GM23248 (cell line): ENCODE data around the gene CLDN14. TPM values are rescaled to one million over a fixed set of nuclear protein-coding genes. Genes with fewer than 3 reads are reported as not detected.

Experiments
- DNase-seq: peaks from one replicate; pipeline ENCODE4 v3.0.0-alpha.2; 2015
- H2AFZ ChIP-seq: fragments of 200-600 bp; sonication (generic); 2 replicates; pipeline ENCODE4 v1.6.1; 2016; ENCODE audit warnings: antibody characterized with exemption
- H3F3A ChIP-seq: fragments of 200-600 bp; sonication (generic); 2 replicates; pipeline ENCODE4 v1.6.1; 2016; ENCODE audit warnings: mild to moderate bottlenecking, antibody characterized with exemption, mixed run types; ENCODE audit not compliant: insufficient read depth
- H3K27ac ChIP-seq: fragments of 200-600 bp; sonication (generic); 2 replicates; pipeline ENCODE4 v1.5.1; 2016; ENCODE audit warnings: mild to moderate bottlenecking
- H3K27me3 ChIP-seq: fragments of 200-600 bp; sonication (generic); replicated peaks from 2 replicates; pipeline ENCODE4 v1.6.1; 2016; ENCODE audit warnings: mild to moderate bottlenecking; ENCODE audit not compliant: insufficient read depth
- H3K36me3 ChIP-seq: fragments of 200-600 bp; sonication (generic); 2 replicates; pipeline ENCODE4 v1.6.1; 2016; ENCODE audit warnings: low read depth, mild to moderate bottlenecking
- H3K4me1 ChIP-seq: fragments of 200-600 bp; sonication (generic); 2 replicates; pipeline ENCODE4 v1.6.1; 2016; ENCODE audit warnings: mild to moderate bottlenecking; ENCODE audit not compliant: insufficient read depth
- H3K4me2 ChIP-seq: fragments of 200-600 bp; sonication (generic); one replicate; pipeline ENCODE4 v1.6.1; 2016; ENCODE audit warnings: mild to moderate bottlenecking; ENCODE audit not compliant: unreplicated experiment
- H3K4me3 ChIP-seq: fragments of 200-600 bp; sonication (generic); 2 replicates; pipeline ENCODE4 v1.5.1; 2016; ENCODE audit warnings: mild to moderate bottlenecking
- H3K79me2 ChIP-seq: fragments of 200-600 bp; sonication (generic); 2 replicates; pipeline ENCODE4 v1.6.1; 2016; ENCODE audit warnings: mild to moderate bottlenecking; ENCODE audit not compliant: insufficient read depth
- H3K9ac ChIP-seq: fragments of 200-600 bp; sonication (generic); 2 replicates; pipeline ENCODE4 v1.6.1; 2016; ENCODE audit warnings: mild to moderate bottlenecking
- H3K9me2 ChIP-seq: fragments of 200-600 bp; sonication (generic); 2 replicates; pipeline ENCODE4 v1.6.1; 2016; ENCODE audit warnings: mixed run types, mild to moderate bottlenecking, moderate library complexity; ENCODE audit not compliant: insufficient read depth
- H3K9me3 ChIP-seq: fragments of 200-600 bp; sonication (generic); one replicate; pipeline ENCODE4 v1.6.1; 2017; ENCODE audit warnings: low read depth
- H4K20me1 ChIP-seq: fragments of 200-600 bp; sonication (generic); 2 replicates; pipeline ENCODE4 v1.6.0; 2016; ENCODE audit not compliant: insufficient read depth
- EZH2 ChIP-seq: fragments of 200-600 bp; sonication (generic); IDR thresholded peaks from 2 replicates; pipeline ENCODE4 v1.6.1; 2018; ENCODE audit warnings: antibody characterized with exemption, mild to moderate bottlenecking; ENCODE audit not compliant: insufficient read depth, poor library complexity, severe bottlenecking
- EZH2phosphoT487 ChIP-seq: fragments of 200-600 bp; sonication (generic); IDR thresholded peaks from 2 replicates; pipeline ENCODE4 v1.6.1; 2018; ENCODE audit warnings: antibody characterized with exemption, moderate library complexity, mild to moderate bottlenecking, low read depth; ENCODE audit not compliant: insufficient read depth
- whole genome bisulfite sequencing, 2 experiments: methylation state at CpG; one replicate each; pipeline ENCODE4 v1.1.6; 2015 to 2017; ENCODE audit warnings: low lambda C conversion rate in 2 of 2, low coverage in 1 of 2; ENCODE audit errors: missing lambda C conversion rate in 2 of 2; 5-methylcytosine and 5-hydroxymethylcytosine counted together
- in situ Hi-C: fragments of 300-500 bp; cut with MboI; formaldehyde crosslinking; loops from 2 replicates; pipeline ENCODE4 v1.15.0; 2020
- polyA plus RNA-seq: library from polyadenylated mRNA; unstranded; fragments of >200 nt; fragmentation: Nextera tagmentation; extraction: Ambion mirVana; gene quantifications from 2 replicates; pipeline ENCODE4 v1.2.1, GENCODE V29; 2016
- total RNA-seq: library from RNA; depleted of rRNA; stranded (reverse); fragments of >200 nt; shearing (Covaris generic); gene quantifications from 2 replicates; pipeline ENCODE4 v1.2.3, GENCODE V29; 2014

CLDN14 gene
- total and polyA plus RNA-seq, 2 experiments from 2014 or later: not detected

- Histone ChIP-seq H3K4me1 (no peaks in the 10 kb centered on the region), H3F3A (no peaks in the 10 kb centered on the region), H3K4me2 (no peak overlapping the region), H3K79me2 (no peaks in the 10 kb centered on the region), H3K36me3 (no peaks in the 10 kb centered on the region), H3K9ac (no peak overlapping the region), H3K27me3 (peaks cover 33% of the 10 kb centered on the region), H3K4me3 (no peak overlapping the region), H3K9me3 (no peaks in the 10 kb centered on the region), H4K20me1 (no peaks in the 10 kb centered on the region), H3K9me2 (no peaks in the 10 kb centered on the region), H3K27ac (no peak overlapping the region), H2AFZ (no peak overlapping the region)
- DNase-seq: no peak
- WGBS, 2 experiments: 70 to 73% methylated on average over 9 of the region's 9 CpGs
- in situ Hi-C loops: no loop called here
- no peak for TF ChIP-seq EZH2
- no peak for TF ChIP-seq EZH2phosphoT487
Observed at GRCh38 chr21:36524477-36524876, 44.6 kb upstream of the CLDN14 start.

GRCh38 chr21:36522219-36522808, 42.4 kb upstream of the CLDN14 start:
- Histone ChIP-seq H3K9ac (no peak overlapping the region), H3K36me3 (no peaks in the 10 kb centered on the region), H3K4me1 (no peaks in the 10 kb centered on the region), H3K4me3 (no peak overlapping the region), H4K20me1 (no peaks in the 10 kb centered on the region), H3K9me2 (no peaks in the 10 kb centered on the region), H3K4me2 (no peak overlapping the region), H3K79me2 (no peaks in the 10 kb centered on the region), H3K27ac (no peak overlapping the region), H3K9me3 (no peaks in the 10 kb centered on the region), H2AFZ (no peak overlapping the region), H3F3A (no peaks in the 10 kb centered on the region), H3K27me3 (peaks cover 23% of the 10 kb centered on the region)
- in situ Hi-C loops: no loop called here
- no peak for TF ChIP-seq EZH2phosphoT487
- no peak for TF ChIP-seq EZH2
- DNase-seq: no peak
- WGBS, 2 experiments: 60 to 65% methylated on average over 14 of the region's 14 CpGs

GRCh38 chr21:36518883-36519492, 39.1 kb upstream of the CLDN14 start:
- 57 to 65% methylated on average over 10 of the region's 10 CpGs for WGBS, 2 experiments
- H3K9me2 ChIP-seq: no peaks in the 10 kb centered on the region
- H3K9ac ChIP-seq: no peak overlapping the region
- H3K27me3 ChIP-seq: peaks cover 21% of the 10 kb centered on the region
- DNase-seq: no peak
- no peak overlapping the region for H3K27ac ChIP-seq
- peaks cover 5% of the 10 kb centered on the region; the same call in 1 of the 2 replicates for H3F3A ChIP-seq
- H3K4me2 ChIP-seq: no peak overlapping the region
- H2AFZ ChIP-seq: no peak overlapping the region
- no peak for TF ChIP-seq EZH2phosphoT487
- TF ChIP-seq EZH2: no peak
- no peaks in the 10 kb centered on the region for H3K4me1 ChIP-seq
- no peak overlapping the region for H3K4me3 ChIP-seq
- H3K36me3 ChIP-seq: no peaks in the 10 kb centered on the region
- in situ Hi-C loops: no loop called here
- H4K20me1 ChIP-seq: no peaks in the 10 kb centered on the region
- H3K9me3 ChIP-seq: no peaks in the 10 kb centered on the region
- H3K79me2 ChIP-seq: no peaks in the 10 kb centered on the region

- Histone ChIP-seq H3K27me3 (peaks cover 21% of the 10 kb centered on the region), H4K20me1 (no peaks in the 10 kb centered on the region), H3K9ac (no peak overlapping the region), H3K4me3 (no peak overlapping the region), H3K27ac (no peak overlapping the region), H3K36me3 (no peaks in the 10 kb centered on the region), H3K4me1 (no peaks in the 10 kb centered on the region), H3K79me2 (no peaks in the 10 kb centered on the region), H3K9me2 (no peaks in the 10 kb centered on the region), H2AFZ (no peak overlapping the region), H3K9me3 (no peaks in the 10 kb centered on the region), H3F3A (peaks cover 5% of the 10 kb centered on the region; the same call in 1 of the 2 replicates), H3K4me2 (no peak overlapping the region)
- WGBS, 2 experiments: 76 to 78% methylated on average over 6 of the region's 6 CpGs
- no peak for TF ChIP-seq EZH2phosphoT487
- in situ Hi-C loops: no loop called here
- DNase-seq: no peak
Observed at GRCh38 chr21:36517366-36518075, 37.6 kb upstream of the CLDN14 start.
